Left ventricle myocardium superior (tissue), 1 donor: ENCODE data around the gene DYNC2H1. TPM values are rescaled to one million over a fixed set of nuclear protein-coding genes. Genes with fewer than 3 reads are reported as not detected.

Experiments used
- ATAC-seq: fragments of 200-7000 bp; cut with Tn5 transposase; one replicate; pipeline ENCODE4 v1.9.1; 2020; ENCODE audit warnings: mild to moderate bottlenecking, moderate library complexity
- DNase-seq: peaks from one replicate; pipeline ENCODE4 v3.0.0-alpha.2; 2020
- intact Hi-C: fragments of 100-400 bp; cut with micrococcal nuclease; formaldehyde crosslinking; loops from one replicate; pipeline ENCODE4 v1.11.0; 2022
- total RNA-seq: library from RNA; stranded (reverse); fragmentation: NEBNext Ultra II Directional; extraction: Animal tissue kit (Norgen Biotek cat#: 25700); gene quantifications from one replicate; pipeline ENCODE4 v1.2.1, GENCODE V29; 2021
- donor health status: DM: no; HTN: yes; CAD: no; lungs with severe emphysema.

Gene DYNC2H1
- total RNA-seq, 1 donor from 2014 or later: 3.2 TPM

GRCh38 chr11:103494491-103494890 lies 385.3 kb downstream of the DYNC2H1 start:
- DNase-seq (no peak), ATAC-seq (no peak)
- intact Hi-C loops: no loop called here

GRCh38 chr11:103497268-103497667 lies 388.0 kb downstream of the DYNC2H1 start:
- ATAC-seq (no peak), DNase-seq (no peak)
- intact Hi-C loops: no loop called here

- ATAC-seq: no peak
- intact Hi-C loops: no loop called here
- no peak for DNase-seq
Observed at GRCh38 chr11:103499710-103500340, 390.6 kb downstream of the DYNC2H1 start.

- intact Hi-C loops: no loop called here
- DNase-seq (no peak), ATAC-seq (no peak)
Observed at GRCh38 chr11:103515283-103515682, 406.1 kb downstream of the DYNC2H1 start.

- ATAC-seq (no peak), DNase-seq (no peak)
- intact Hi-C loops: no loop called here
Observed at GRCh38 chr11:103520792-103521191, 411.6 kb downstream of the DYNC2H1 start.

- intact Hi-C loops: no loop called here
- DNase-seq (no peak), ATAC-seq (no peak)
Observed at GRCh38 chr11:103525069-103525468, 415.8 kb downstream of the DYNC2H1 start.

- DNase-seq (no peak), ATAC-seq (no peak)
- intact Hi-C loops: no loop called here
Observed at GRCh38 chr11:103528046-103528445, 418.8 kb downstream of the DYNC2H1 start.

GRCh38 chr11:103528596-103528995 lies 419.4 kb downstream of the DYNC2H1 start:
- ATAC-seq: no peak
- no peak for DNase-seq
- intact Hi-C loops: no loop called here

GRCh38 chr11:103529181-103529684 lies 420.0 kb downstream of the DYNC2H1 start:
- ATAC-seq (peak; percentile 83), DNase-seq (no peak)
- intact Hi-C loops: no loop called here

Other genes starting within 250 kb of the DYNC2H1 start
- not detected for gene MMP12, start 234.4 kb upstream of the DYNC2H1 start, total RNA-seq
- not detected for gene MMP13, start 153.7 kb upstream of the DYNC2H1 start, total RNA-seq
- 29.0 TPM for gene DCUN1D5, start 17.3 kb upstream of the DYNC2H1 start, total RNA-seq